Breast epithelium (tissue), 3 donors: ENCODE data around the gene LRRC8C.
A peak's percentile ranks its signal among the peaks of the same experiment; 100 is the strongest.

ENCODE experiments used
- POLR2AphosphoS5 ChIP-seq, 3 donors: sonication (generic); formaldehyde crosslinking; IDR thresholded peaks; one replicate each; pipeline ENCODE4 v1.6.1; 2017; ENCODE audit warnings: antibody characterized with exemption in 3 of 3
- TF ChIP-seq, protein P1 (sequence below), 3 donors: fragments of 450-650 bp; IDR thresholded peaks; one replicate each; pipeline ENCODE4 v1.5.1; 2016 to 2017; ENCODE audit warnings: antibody characterized with exemption in 3 of 3, mild to moderate bottlenecking in 3 of 3, moderate library complexity in 3 of 3

GRCh38 chr1:89632657-89633247 lies at the start of gene LRRC8C:
- TF ChIP-seq, protein P1, sequence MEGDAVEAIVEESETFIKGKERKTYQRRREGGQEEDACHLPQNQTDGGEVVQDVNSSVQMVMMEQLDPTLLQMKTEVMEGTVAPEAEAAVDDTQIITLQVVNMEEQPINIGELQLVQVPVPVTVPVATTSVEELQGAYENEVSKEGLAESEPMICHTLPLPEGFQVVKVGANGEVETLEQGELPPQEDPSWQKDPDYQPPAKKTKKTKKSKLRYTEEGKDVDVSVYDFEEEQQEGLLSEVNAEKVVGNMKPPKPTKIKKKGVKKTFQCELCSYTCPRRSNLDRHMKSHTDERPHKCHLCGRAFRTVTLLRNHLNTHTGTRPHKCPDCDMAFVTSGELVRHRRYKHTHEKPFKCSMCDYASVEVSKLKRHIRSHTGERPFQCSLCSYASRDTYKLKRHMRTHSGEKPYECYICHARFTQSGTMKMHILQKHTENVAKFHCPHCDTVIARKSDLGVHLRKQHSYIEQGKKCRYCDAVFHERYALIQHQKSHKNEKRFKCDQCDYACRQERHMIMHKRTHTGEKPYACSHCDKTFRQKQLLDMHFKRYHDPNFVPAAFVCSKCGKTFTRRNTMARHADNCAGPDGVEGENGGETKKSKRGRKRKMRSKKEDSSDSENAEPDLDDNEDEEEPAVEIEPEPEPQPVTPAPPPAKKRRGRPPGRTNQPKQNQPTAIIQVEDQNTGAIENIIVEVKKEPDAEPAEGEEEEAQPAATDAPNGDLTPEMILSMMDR (IDR thresholded peaks at IDR 0.05), result peak in 2 of 3 donors; percentile 34 to 55
- peak in 1 of 3 donors; percentile 33 for TF ChIP-seq POLR2AphosphoS5 (IDR thresholded peaks at IDR 0.05)
